Measurements from ENCODE around the gene DNAJB2. TPM values are rescaled to one million over a fixed set of nuclear protein-coding genes. Genes with fewer than 3 reads are reported as not detected.

The DNAJB2 gene
- total RNA-seq, 2 experiments from 2014 or later = 49.9 to 58.7 TPM

DNA sequence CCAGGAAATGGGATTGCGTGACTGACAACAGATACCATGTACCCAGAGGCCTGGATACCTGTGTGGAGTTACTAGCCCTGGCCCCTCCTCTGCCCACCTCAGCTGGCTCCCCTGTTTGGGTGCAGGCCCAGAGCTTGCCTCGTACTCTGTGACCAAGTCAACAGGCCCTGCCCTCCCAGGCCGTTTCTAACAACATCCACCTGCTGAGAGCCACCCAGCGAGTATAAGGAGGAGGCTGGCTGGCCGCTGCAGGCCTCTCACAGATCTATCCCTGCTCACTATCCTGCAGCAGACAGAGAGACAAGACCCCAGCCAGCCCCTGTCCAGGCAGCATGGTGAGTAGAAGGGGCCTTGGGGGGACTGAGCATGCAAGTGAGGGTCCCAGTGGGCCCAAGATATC lies 12.9 kb upstream of the DNAJB2 start:
- no peak overlapping the region for H3K4me3 ChIP-seq (ENCODE audit: low read depth, low read length, poor library complexity, severe bottlenecking)
- no peaks in the 10 kb centered on the region for H4K20me1 ChIP-seq (ENCODE audit: insufficient read depth, low read length)
- H2AFZ ChIP-seq (ENCODE audit: low read length) = no peak overlapping the region
- no peaks in the 10 kb centered on the region for H3K79me2 ChIP-seq (ENCODE audit: insufficient read depth, low read depth, low read length)
- no peak overlapping the region for H3K27ac ChIP-seq (ENCODE audit: low read depth, low read length, poor library complexity, severe bottlenecking)
- ChIA-PET POLR2A (interaction anchor here (0.7 to 1.5 kb wide), 3 partner anchors 8 to 90 kb away, joined by 3 read pairs; no protein-coding TSS in a partner anchor), CTCF (ENCODE audit: unreplicated experiment) (no interaction called here)
- intact Hi-C loops (cut with micrococcal nuclease; ENCODE audit: unreplicated experiment) = no loop called here
- H3K4me1 ChIP-seq (ENCODE audit: insufficient read depth, low read length, poor library complexity, severe bottlenecking) = peaks cover 4% of the 10 kb centered on the region
- no peaks in the 10 kb centered on the region for H3K9me2 ChIP-seq (ENCODE audit: insufficient read depth, low read length)
- no TSS peak for BruUV-seq (replicated peaks)
- H3K36me3 ChIP-seq (ENCODE audit: insufficient read depth, low read length) = no peaks in the 10 kb centered on the region
- no peak for DNase-seq (ENCODE audit: low spot score)
- TF ChIP-seq CTCF (conservative IDR thresholded peaks at IDR 0.05; ENCODE audit: low read length) (no peak), EZH2phosphoT487 (IDR thresholded peaks at IDR 0.05; ENCODE audit: borderline replicate concordance, low read depth, low read length) (no peak)
- no peaks in the 10 kb centered on the region for H3K9me3 ChIP-seq (ENCODE audit: low read length)
- no peak overlapping the region for H3K4me2 ChIP-seq (ENCODE audit: low read length)

DNA sequence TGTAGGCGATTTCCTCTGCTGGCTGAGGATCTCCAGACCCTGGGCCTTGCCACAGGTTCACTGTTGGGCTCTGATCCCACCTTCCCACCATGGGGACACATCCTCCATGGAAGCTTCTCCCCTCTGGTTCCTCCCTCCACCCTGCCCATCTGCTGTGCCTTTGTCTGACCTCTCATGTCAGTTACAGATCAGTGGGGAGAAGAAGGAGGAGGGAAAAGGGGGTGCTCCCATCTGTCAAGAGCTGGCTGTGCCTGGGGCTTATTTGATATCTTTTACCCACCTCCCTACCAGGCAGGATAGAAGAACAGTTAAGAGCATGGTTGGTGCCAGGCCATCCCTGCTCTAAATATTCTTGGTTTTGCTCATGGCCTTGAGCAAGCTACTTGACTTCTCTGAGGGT lies 12.3 kb upstream of the DNAJB2 start:
- H3K36me3 ChIP-seq (ENCODE audit: insufficient read depth, low read length) = no peaks in the 10 kb centered on the region
- H3K4me1 ChIP-seq (ENCODE audit: insufficient read depth, low read length, poor library complexity, severe bottlenecking) = no peaks in the 10 kb centered on the region
- H3K9me2 ChIP-seq (ENCODE audit: insufficient read depth, low read length) = no peaks in the 10 kb centered on the region
- BruUV-seq (replicated peaks) = no TSS peak
- no peak for DNase-seq (ENCODE audit: low spot score)
- no peak for TF ChIP-seq EZH2phosphoT487 (IDR thresholded peaks at IDR 0.05; ENCODE audit: borderline replicate concordance, low read depth, low read length)
- no peak for TF ChIP-seq CTCF (conservative IDR thresholded peaks at IDR 0.05; ENCODE audit: low read length)
- intact Hi-C loops (cut with micrococcal nuclease; ENCODE audit: unreplicated experiment) = no loop called here
- H3K27ac ChIP-seq (ENCODE audit: low read depth, low read length, poor library complexity, severe bottlenecking) = no peak overlapping the region
- ChIA-PET CTCF (ENCODE audit: unreplicated experiment) (no interaction called here), POLR2A (interaction anchor here (0.5 to 1.8 kb wide), 2 partner anchors 12 to 276 kb away, joined by 3 to 4 read pairs; no protein-coding TSS in a partner anchor)
- no peaks in the 10 kb centered on the region for H3K9me3 ChIP-seq (ENCODE audit: low read length)
- no peaks in the 10 kb centered on the region for H3K79me2 ChIP-seq (ENCODE audit: insufficient read depth, low read depth, low read length)
- H3K4me3 ChIP-seq (ENCODE audit: low read depth, low read length, poor library complexity, severe bottlenecking) = no peak overlapping the region
- no peaks in the 10 kb centered on the region for H4K20me1 ChIP-seq (ENCODE audit: insufficient read depth, low read length)
- no peak overlapping the region for H2AFZ ChIP-seq (ENCODE audit: low read length)
- no peak overlapping the region for H3K4me2 ChIP-seq (ENCODE audit: low read length)

DNA sequence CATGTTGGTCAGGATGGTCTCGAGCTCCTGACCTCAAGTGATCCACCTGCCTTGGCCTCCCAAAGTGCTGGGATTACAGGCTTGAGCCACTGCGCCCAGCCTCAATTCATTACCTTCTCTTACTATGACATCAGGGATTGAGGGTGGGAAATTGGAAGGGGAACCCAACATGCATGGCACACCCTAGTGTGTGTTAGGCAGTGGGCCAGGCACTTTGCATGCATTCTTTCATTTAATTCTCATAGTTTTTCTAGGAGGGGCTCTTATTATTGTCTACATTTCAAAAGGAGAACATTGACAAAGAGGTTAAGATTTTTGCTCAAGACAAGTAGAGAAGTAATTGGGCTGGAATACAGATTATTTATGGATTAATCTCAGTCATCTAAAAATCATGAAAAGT lies 10.9 kb upstream of the DNAJB2 start:
- no peak for TF ChIP-seq CTCF (conservative IDR thresholded peaks at IDR 0.05; ENCODE audit: low read length)
- TF ChIP-seq EZH2phosphoT487 (IDR thresholded peaks at IDR 0.05; ENCODE audit: borderline replicate concordance, low read depth, low read length) = no peak
- no peak overlapping the region for H3K27ac ChIP-seq (ENCODE audit: low read depth, low read length, poor library complexity, severe bottlenecking)
- DNase-seq (ENCODE audit: low spot score) = no peak
- H2AFZ ChIP-seq (ENCODE audit: low read length) = no peak overlapping the region
- H3K9me2 ChIP-seq (ENCODE audit: insufficient read depth, low read length) = no peaks in the 10 kb centered on the region
- intact Hi-C loops (cut with micrococcal nuclease; ENCODE audit: unreplicated experiment) = no loop called here
- no TSS peak for BruUV-seq (replicated peaks)
- H3K9me3 ChIP-seq (ENCODE audit: low read length) = no peaks in the 10 kb centered on the region
- POLR2A ChIA-PET = interaction anchor here (0.7 to 1.8 kb wide), 3 partner anchors 13 to 857 kb away, joined by 3 to 8 read pairs (median 4); no protein-coding TSS in a partner anchor
- no peaks in the 10 kb centered on the region for H3K79me2 ChIP-seq (ENCODE audit: insufficient read depth, low read depth, low read length)
- H3K4me1 ChIP-seq (ENCODE audit: insufficient read depth, low read length, poor library complexity, severe bottlenecking) = no peaks in the 10 kb centered on the region
- H3K4me3 ChIP-seq (ENCODE audit: low read depth, low read length, poor library complexity, severe bottlenecking) = no peak overlapping the region
- H3K36me3 ChIP-seq (ENCODE audit: insufficient read depth, low read length) = no peaks in the 10 kb centered on the region
- H3K4me2 ChIP-seq (ENCODE audit: low read length) = no peak overlapping the region
- H4K20me1 ChIP-seq (ENCODE audit: insufficient read depth, low read length) = no peaks in the 10 kb centered on the region
- CTCF ChIA-PET (ENCODE audit: unreplicated experiment) = no interaction called here

All from OCI-LY7 (cell line).